ENCODE results near the gene B4GALNT1. TPM values are rescaled to one million over a fixed set of nuclear protein-coding genes. Genes with fewer than 3 reads are reported as not detected.

Gene B4GALNT1
- total and polyA plus RNA-seq, 2 of the 13 experiments (the other 11 are each of a cell fraction or from before 2014, with no cell fraction given): 4.5 to 5.4 TPM

DNA sequence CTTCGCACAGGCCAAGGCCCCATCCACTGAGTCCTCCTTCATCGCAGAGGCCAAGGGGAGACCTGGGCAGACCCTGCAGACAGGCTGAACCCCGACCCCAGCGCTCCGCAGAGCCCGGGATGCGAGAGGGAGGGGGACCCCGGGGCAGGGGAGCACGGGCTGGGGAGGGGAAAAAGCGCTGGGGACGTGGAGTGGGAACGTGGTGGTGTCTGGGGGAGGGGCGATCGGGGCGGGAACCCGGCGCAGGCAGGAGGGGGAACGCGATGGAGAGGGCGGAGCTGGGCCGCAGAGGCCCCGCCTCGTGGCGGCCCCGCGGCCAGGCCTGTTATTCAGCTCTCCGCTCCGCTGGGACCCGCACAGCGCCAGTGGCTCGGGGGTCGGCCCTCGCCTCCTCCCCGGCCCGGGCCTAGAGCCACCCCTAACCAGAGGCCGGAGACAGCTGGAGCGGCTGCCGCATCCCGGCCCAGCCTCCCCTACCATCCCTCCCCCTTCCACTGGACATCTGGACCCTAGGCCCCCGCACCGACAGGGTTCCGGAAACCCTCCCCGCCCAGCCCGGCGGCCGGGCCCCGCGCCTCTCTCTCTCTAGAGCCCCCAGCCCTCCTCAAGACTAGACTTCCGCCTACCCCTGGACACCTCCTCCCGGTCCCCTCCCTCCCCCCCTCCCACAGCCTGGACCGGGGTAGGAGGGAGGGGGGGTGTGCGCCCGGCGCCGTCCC is 21.7 kb downstream of the B4GALNT1 start, which contains the start of gene ARHGEF25 (continued):
- TF ChIP-seq, protein P1, sequence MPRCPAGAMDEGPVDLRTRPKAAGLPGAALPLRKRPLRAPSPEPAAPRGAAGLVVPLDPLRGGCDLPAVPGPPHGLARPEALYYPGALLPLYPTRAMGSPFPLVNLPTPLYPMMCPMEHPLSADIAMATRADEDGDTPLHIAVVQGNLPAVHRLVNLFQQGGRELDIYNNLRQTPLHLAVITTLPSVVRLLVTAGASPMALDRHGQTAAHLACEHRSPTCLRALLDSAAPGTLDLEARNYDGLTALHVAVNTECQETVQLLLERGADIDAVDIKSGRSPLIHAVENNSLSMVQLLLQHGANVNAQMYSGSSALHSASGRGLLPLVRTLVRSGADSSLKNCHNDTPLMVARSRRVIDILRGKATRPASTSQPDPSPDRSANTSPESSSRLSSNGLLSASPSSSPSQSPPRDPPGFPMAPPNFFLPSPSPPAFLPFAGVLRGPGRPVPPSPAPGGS (CRISPR knock-in tag; IDR thresholded peaks at IDR 0.05): 0 out of 2 replicates have a peak, but pooled peaks have one; percentile 24
- TF ChIP-seq FOXP1 (IDR thresholded peaks at IDR 0.05) (no peak), FOXP1 (CRISPR knock-in tag; IDR thresholded peaks at IDR 0.05) (no peak), MED1 (CRISPR knock-in tag; IDR thresholded peaks at IDR 0.05) (peak; percentile 41; the same call in 1 of the 2 replicates), GATAD2A (CRISPR knock-in tag; IDR thresholded peaks at IDR 0.05) (no peak), HNRNPLL (IDR thresholded peaks at IDR 0.05; ENCODE audit: low read depth, low read length, poor library complexity, severe bottlenecking) (peak; percentile 48), KAT7 (CRISPR knock-in tag; IDR thresholded peaks at IDR 0.05; ENCODE audit: borderline replicate concordance) (0 out of 2 replicates have a peak, but pooled peaks have one; percentile 9), SRSF9 (IDR thresholded peaks at IDR 0.05; ENCODE audit: borderline replicate concordance, insufficient read depth, low read depth, low read length, poor library complexity, severe bottlenecking) (no peak), SRSF1 (optimal IDR thresholded peaks at IDR 0.05; ENCODE audit: low read depth, low read length) (peak; percentile 39), KDM5B (CRISPR knock-in tag; IDR thresholded peaks at IDR 0.05; ENCODE audit: borderline replicate concordance) (peak; percentile 87), ELF3 (CRISPR knock-in tag; IDR thresholded peaks at IDR 0.05) (0 out of 2 replicates have a peak, but pooled peaks have one; percentile 22), FOXK2 (IDR thresholded peaks at IDR 0.05) (no peak), TEAD3 (CRISPR knock-in tag; optimal IDR thresholded peaks at IDR 0.05; ENCODE audit: borderline replicate concordance) (peak; percentile 50), HNRNPK (IDR thresholded peaks at IDR 0.05; ENCODE audit: low read depth, low read length, poor library complexity, severe bottlenecking) (peak; percentile 99)
- TF ChIP-seq, protein P2, sequence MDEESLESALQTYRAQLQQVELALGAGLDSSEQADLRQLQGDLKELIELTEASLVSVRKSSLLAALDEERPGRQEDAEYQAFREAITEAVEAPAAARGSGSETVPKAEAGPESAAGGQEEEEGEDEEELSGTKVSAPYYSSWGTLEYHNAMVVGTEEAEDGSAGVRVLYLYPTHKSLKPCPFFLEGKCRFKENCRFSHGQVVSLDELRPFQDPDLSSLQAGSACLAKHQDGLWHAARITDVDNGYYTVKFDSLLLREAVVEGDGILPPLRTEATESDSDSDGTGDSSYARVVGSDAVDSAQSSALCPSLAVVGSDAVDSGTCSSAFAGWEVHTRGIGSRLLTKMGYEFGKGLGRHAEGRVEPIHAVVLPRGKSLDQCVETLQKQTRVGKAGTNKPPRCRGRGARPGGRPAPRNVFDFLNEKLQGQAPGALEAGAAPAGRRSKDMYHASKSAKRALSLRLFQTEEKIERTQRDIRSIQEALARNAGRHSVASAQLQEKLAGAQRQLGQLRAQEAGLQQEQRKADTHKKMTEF (CRISPR knock-in tag; IDR thresholded peaks at IDR 0.05): peak; percentile 82
- TF ChIP-seq, protein P3, sequence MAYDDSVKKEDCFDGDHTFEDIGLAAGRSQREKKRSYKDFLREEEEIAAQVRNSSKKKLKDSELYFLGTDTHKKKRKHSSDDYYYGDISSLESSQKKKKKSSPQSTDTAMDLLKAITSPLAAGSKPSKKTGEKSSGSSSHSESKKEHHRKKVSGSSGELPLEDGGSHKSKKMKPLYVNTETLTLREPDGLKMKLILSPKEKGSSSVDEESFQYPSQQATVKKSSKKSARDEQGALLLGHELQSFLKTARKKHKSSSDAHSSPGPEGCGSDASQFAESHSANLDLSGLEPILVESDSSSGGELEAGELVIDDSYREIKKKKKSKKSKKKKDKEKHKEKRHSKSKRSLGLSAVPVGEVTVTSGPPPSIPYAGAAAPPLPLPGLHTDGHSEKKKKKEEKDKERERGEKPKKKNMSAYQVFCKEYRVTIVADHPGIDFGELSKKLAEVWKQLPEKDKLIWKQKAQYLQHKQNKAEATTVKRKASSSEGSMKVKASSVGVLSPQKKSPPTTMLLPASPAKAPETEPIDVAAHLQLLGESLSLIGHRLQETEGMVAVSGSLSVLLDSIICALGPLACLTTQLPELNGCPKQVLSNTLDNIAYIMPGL (CRISPR knock-in tag; IDR thresholded peaks at IDR 0.05; ENCODE audit: borderline replicate concordance in 1 of 2, low read depth in 1 of 2): peak in 1 of 2 experiments; percentile 56; a peak in 1 of 4 replicates
- TF ChIP-seq, protein P4, sequence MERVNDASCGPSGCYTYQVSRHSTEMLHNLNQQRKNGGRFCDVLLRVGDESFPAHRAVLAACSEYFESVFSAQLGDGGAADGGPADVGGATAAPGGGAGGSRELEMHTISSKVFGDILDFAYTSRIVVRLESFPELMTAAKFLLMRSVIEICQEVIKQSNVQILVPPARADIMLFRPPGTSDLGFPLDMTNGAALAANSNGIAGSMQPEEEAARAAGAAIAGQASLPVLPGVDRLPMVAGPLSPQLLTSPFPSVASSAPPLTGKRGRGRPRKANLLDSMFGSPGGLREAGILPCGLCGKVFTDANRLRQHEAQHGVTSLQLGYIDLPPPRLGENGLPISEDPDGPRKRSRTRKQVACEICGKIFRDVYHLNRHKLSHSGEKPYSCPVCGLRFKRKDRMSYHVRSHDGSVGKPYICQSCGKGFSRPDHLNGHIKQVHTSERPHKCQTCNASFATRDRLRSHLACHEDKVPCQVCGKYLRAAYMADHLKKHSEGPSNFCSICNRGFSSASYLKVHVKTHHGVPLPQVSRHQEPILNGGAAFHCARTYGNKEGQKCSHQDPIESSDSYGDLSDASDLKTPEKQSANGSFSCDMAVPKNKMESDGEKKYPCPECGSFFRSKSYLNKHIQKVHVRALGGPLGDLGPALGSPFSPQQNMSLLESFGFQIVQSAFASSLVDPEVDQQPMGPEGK (CRISPR knock-in tag; IDR thresholded peaks at IDR 0.05): peak; percentile 77; the same call in 1 of the 2 replicates
- TF ChIP-seq, protein P5, sequence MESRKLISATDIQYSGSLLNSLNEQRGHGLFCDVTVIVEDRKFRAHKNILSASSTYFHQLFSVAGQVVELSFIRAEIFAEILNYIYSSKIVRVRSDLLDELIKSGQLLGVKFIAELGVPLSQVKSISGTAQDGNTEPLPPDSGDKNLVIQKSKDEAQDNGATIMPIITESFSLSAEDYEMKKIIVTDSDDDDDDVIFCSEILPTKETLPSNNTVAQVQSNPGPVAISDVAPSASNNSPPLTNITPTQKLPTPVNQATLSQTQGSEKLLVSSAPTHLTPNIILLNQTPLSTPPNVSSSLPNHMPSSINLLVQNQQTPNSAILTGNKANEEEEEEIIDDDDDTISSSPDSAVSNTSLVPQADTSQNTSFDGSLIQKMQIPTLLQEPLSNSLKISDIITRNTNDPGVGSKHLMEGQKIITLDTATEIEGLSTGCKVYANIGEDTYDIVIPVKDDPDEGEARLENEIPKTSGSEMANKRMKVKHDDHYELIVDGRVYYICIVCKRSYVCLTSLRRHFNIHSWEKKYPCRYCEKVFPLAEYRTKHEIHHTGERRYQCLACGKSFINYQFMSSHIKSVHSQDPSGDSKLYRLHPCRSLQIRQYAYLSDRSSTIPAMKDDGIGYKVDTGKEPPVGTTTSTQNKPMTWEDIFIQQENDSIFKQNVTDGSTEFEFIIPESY (CRISPR knock-in tag; IDR thresholded peaks at IDR 0.05): no peak
- TF ChIP-seq, protein P6, sequence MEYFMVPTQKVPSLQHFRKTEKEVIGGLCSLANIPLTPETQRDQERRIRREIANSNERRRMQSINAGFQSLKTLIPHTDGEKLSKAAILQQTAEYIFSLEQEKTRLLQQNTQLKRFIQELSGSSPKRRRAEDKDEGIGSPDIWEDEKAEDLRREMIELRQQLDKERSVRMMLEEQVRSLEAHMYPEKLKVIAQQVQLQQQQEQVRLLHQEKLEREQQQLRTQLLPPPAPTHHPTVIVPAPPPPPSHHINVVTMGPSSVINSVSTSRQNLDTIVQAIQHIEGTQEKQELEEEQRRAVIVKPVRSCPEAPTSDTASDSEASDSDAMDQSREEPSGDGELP (IDR thresholded peaks at IDR 0.05; ENCODE audit: borderline replicate concordance, low read depth): peak; percentile 72; the same call in 1 of the 2 replicates
